HG02759 (cell line): ENCODE measurements around the gene PLXNB2.

Source experiments
- ATAC-seq: cut with Tn5 transposase; IDR thresholded peaks from one replicate; pipeline ENCODE4 v1.9.1; 2021; ENCODE audit warnings: mild to moderate bottlenecking, moderate library complexity; ENCODE audit not compliant: unreplicated experiment

The PLXNB2 gene

GRCh38 chr22:50299785-50300619 is 7.4 kb downstream of the PLXNB2 start:
- ATAC-seq: no peak

- ATAC-seq: no peak
Observed at GRCh38 chr22:50298937-50299784, 8.3 kb downstream of the PLXNB2 start.

- no peak for ATAC-seq
Observed at GRCh38 chr22:50298266-50298637, 9.2 kb downstream of the PLXNB2 start.

DNA sequence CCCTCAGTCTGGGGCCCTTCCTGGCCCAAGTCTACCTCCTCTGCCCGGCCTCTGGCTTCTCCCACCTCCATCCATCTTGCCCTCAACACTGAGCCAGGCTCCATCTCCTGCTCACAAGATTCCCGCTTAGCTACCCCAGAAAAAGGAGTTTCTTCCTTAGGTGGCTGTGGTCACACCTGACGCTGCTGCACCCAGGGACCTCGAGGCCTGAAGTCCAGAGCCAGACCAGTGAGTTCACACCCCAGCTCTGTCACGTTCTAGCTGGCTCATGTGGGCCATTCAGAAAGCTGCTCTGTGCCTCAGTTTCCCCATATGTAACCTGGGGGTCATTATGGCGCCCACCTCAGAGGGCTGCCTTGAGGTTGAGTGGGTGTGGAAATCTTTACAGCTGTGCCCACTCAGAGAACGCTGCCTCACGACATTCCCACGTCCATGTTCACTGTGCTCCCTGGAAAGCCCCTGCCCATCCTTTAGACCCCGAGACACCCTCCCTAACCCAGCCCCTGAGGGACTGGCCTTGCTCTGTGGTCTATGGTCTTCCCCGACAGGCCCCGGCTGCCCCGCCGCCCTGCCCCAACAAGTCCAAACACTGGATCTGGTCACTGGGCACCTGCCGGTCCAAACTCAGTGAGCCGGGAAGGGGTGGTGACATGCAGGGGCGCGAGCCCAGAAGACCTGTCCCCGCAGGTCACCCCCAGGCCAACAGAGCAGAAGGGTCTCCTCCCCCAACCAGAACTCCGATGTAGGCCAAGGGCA is 9.8 kb downstream of the PLXNB2 start:
- ATAC-seq: no peak

DNA sequence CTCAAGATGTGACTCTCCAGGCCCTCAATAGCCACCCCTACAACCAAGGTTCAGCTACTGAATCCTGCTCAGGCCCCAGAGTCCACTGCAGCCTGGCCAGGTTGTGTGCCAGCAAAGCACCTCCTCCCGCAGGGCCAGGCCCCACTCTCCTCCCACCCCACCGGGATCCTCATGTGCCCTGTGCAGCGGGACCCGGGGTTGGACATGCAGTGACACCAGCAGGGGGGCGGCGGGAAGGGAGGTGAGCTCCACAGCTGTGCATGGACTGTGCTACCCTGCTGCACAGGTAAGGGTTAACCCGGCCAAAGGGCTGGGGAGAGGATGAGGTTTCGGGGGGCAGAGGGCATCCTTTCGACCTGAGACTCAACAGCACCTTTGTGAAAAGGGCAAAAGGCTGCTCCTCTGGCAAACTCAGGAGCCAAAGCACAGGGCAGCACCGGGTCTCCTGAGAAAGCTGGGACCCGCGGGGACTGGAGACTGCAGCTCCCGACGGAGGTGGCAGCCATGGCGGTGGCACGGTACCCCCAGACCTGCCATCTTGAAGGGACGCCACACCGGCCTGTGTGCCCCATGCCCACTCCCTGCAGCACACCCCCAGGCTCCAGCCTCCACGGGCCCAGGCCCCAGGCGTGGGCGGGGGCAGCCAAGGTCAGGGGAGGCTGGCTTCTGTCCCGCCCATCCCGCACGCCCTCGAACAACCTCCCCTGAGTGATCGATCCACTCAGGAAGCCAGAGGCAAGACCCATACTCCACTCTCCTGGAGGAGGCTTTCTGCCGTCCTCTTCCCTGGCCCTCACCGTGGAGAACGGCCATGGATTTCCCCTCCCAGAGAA is 10.6 kb downstream of the PLXNB2 start:
- no peak for ATAC-seq

- ATAC-seq: no peak
Observed at GRCh38 chr22:50294319-50294656, 13.2 kb downstream of the PLXNB2 start.

- ATAC-seq: no peak
Observed at GRCh38 chr22:50293441-50294318, 13.8 kb downstream of the PLXNB2 start.

GRCh38 chr22:50292643-50293440 is 14.6 kb downstream of the PLXNB2 start:
- ATAC-seq: no peak

- no peak for ATAC-seq
Observed at GRCh38 chr22:50289942-50290630, 17.4 kb downstream of the PLXNB2 start.

- no peak for ATAC-seq
Observed at GRCh38 chr22:50289151-50289941, 18.1 kb downstream of the PLXNB2 start.

GRCh38 chr22:50287731-50288130 is 19.7 kb downstream of the PLXNB2 start:
- ATAC-seq: no peak

- no peak for ATAC-seq
Observed at GRCh38 chr22:50286701-50287318, 20.6 kb downstream of the PLXNB2 start.

DNA sequence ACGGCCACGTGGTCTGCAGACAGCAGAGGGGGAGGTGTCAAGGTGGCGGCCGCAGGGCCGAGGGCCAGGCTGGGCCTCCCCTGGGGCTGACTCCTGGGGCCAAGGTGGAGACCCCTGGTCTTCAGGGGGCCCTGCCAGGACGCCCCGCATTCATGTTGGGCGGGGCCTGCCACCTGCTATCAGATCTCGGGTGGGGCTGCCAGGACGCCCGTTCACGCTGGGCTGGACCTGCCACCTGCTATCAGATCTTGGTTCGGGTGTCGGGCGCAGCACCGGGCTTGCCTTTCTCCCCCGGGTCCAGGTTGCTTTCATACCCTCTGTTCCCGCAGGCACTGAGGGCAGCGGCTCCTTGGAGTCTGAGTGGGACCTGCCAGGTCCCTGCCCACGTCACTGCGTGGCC is 21.2 kb downstream of the PLXNB2 start:
- no peak for ATAC-seq

DNA sequence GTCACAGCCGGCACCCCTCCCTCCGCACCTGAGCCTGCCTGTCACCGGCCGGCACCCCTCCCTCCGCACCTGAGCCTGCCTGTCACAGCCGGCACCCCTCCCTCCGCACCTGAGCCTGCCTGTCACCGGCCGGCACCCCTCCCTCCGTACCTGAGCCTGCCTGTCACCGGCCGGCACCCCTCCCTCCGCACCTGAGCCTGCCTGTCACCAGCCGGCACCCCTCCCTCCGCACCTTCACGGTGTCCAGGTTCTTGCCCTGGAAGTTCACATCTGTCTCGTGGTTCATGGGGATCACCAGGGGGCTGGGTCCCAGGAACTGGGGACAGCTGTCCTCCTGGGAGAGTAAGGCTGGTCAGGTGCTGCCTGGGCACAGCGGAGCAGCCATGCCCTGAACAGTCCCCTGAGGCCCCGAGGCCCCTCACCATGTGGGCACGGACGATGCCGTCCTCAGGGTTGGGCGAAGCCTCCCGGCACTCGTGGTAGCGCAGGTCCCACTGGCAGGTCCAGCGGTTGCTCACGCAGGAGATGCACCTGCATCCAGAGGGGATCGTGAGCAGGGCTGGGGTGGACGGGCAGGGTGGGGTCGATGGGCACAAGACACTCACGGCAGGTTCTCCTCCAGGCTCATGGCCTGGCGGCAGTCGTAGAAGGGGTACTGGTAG is 21.7 kb downstream of the PLXNB2 start:
- no peak for ATAC-seq

GRCh38 chr22:50284479-50284878 is 23.0 kb downstream of the PLXNB2 start:
- ATAC-seq: no peak

DNA sequence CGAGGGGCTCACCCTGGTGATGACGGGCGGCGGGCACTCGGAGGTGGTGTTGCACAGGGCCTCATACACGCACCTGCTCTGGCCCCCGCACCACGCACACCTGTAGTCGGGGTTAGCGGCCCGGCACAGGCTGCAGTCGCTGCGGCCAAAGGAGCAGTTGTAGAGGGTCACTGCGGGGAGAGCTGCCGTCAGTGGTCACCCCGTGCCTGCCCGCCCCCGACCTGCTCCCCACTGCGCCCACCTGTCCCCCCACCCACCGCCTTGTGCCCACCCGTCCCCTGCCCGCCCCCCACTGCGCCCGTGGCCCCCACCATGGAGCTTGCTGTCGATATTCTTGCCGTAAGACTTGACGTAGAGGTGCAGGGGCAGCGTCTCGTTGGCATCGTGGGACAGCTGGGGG is 23.6 kb downstream of the PLXNB2 start:
- no peak for ATAC-seq
